IMR-90 (cell line): Measurements from ENCODE around the gene MMP23B. TPM values are rescaled to one million over a fixed set of nuclear protein-coding genes. Genes with fewer than 3 reads are reported as not detected.
"Not testable (repeated sequence)": the region's sequence is repeated elsewhere in the genome, so short reads cannot be mapped to it uniquely, and the experiment has no call there.

Source experiments
- ATAC-seq: fragments of 200-7000 bp; cut with Tn5 transposase; 2 replicates; pipeline ENCODE4 v1.9.1; 2020; ENCODE audit warnings: low read depth, mild to moderate bottlenecking, moderate library complexity
- BruUV-seq: library from RNA; stranded (reverse); fragments of 400-500 nt; replicated peaks from 2 replicates; lab custom pipeline; 2021; lab: Mats Ljungman, UMichigan
- CTCF ChIA-PET: fragments of 300-600 bp; formaldehyde crosslinking; extraction: SDS; loops from one replicate; lab custom pipeline; 2021; ENCODE audit warnings: antibody characterized with exemption; lab: Yijun Ruan, JAX
- POLR2A ChIA-PET: fragments of 300-600 bp; sonication (Branson Sonifier 250); formaldehyde crosslinking; loops from one replicate; lab custom pipeline; 2022; ENCODE audit warnings: antibody characterized with exemption; ENCODE audit not compliant: unreplicated experiment; lab: Charles Lee
- DNase-seq: peaks from one replicate; pipeline ENCODE4 v3.0.0; 2013
- H2AFZ ChIP-seq: replicated peaks from 2 replicates; pipeline ENCODE3; 2013; ENCODE audit warnings: low read length, mild to moderate bottlenecking; ENCODE audit not compliant: poor library complexity
- H2AK5ac ChIP-seq: 2 replicates; pipeline ENCODE4 v1.6.1; 2013; ENCODE audit warnings: low read depth, low read length, inconsistent platforms
- H2AK9ac ChIP-seq: replicated peaks from 2 replicates; pipeline ENCODE3; 2013; ENCODE audit warnings: mild to moderate bottlenecking, low read depth, low read length, moderate library complexity; ENCODE audit not compliant: poor library complexity
- H2BK120ac ChIP-seq: 2 replicates; pipeline ENCODE4 v1.6.1; 2013; ENCODE audit warnings: low read depth, low read length, inconsistent platforms
- H2BK15ac ChIP-seq: 3 replicates; pipeline ENCODE4 v1.6.1; 2013; ENCODE audit warnings: low read depth, low read length, inconsistent platforms
- H2BK20ac ChIP-seq: 2 replicates; pipeline ENCODE4 v1.6.1; 2013; ENCODE audit warnings: low read depth, mild to moderate bottlenecking, inconsistent platforms, low read length, moderate library complexity
- H2BK5ac ChIP-seq: 2 replicates; pipeline ENCODE4 v1.6.1; 2013; ENCODE audit warnings: mild to moderate bottlenecking, low read depth, low read length, inconsistent platforms; ENCODE audit not compliant: poor library complexity, severe bottlenecking
- H3K14ac ChIP-seq: replicated peaks from 2 replicates; pipeline ENCODE4 v1.6.1; 2013; ENCODE audit warnings: low read depth, low read length, inconsistent platforms
- H3K18ac ChIP-seq: 2 replicates; pipeline ENCODE4 v1.6.1; 2013; ENCODE audit warnings: low read depth, low read length, control low read depth
- H3K23ac ChIP-seq: 2 replicates; pipeline ENCODE4 v1.6.1; 2013; ENCODE audit warnings: low read depth, low read length, inconsistent platforms
- H3K27ac ChIP-seq: 2 replicates; pipeline ENCODE4 v1.5.1; 2013; ENCODE audit warnings: mild to moderate bottlenecking, control low read depth, low read length; ENCODE audit not compliant: insufficient read depth
- H3K27me3 ChIP-seq: 2 replicates; pipeline ENCODE4 v1.6.1; 2013; ENCODE audit warnings: low read length; ENCODE audit not compliant: control insufficient read depth, insufficient read depth
- H3K36me3 ChIP-seq: 2 replicates; pipeline ENCODE4 v1.6.1; 2013; ENCODE audit warnings: low read length, mixed read lengths; ENCODE audit not compliant: control insufficient read depth, insufficient read depth
- H3K4ac ChIP-seq: 2 replicates; pipeline ENCODE4 v1.6.1; 2013; ENCODE audit warnings: low read depth, low read length, inconsistent platforms
- H3K4me1 ChIP-seq: 2 replicates; pipeline ENCODE4 v1.6.1; 2013; ENCODE audit warnings: low read length, mixed read lengths; ENCODE audit not compliant: control insufficient read depth, insufficient read depth
- H3K4me2 ChIP-seq: 2 replicates; pipeline ENCODE4 v1.6.1; 2013; ENCODE audit warnings: low read depth, mild to moderate bottlenecking, control low read depth, low read length, moderate library complexity
- H3K4me3 ChIP-seq: 2 replicates; pipeline ENCODE4 v1.5.1; 2013; ENCODE audit warnings: low read depth, mild to moderate bottlenecking, control low read depth, low read length, moderate library complexity; ENCODE audit not compliant: insufficient read depth
- H3K56ac ChIP-seq: 2 replicates; pipeline ENCODE4 v1.6.1; 2013; ENCODE audit warnings: low read length, inconsistent platforms; ENCODE audit not compliant: insufficient read depth; ENCODE audit errors: extremely low read depth
- H3K79me1 ChIP-seq, 2 experiments: 2 replicates each; pipeline ENCODE4 v1.6.1; 2013; ENCODE audit warnings: low read length in 2 of 2, inconsistent platforms in 1 of 2, low read depth in 1 of 2
- H3K9ac ChIP-seq: 2 replicates; pipeline ENCODE4 v1.6.1; 2013; ENCODE audit warnings: low read depth, low read length, control low read depth
- H3K9me1 ChIP-seq: 2 replicates; pipeline ENCODE4 v1.6.1; 2013; ENCODE audit warnings: low read length, inconsistent platforms; ENCODE audit not compliant: insufficient read depth
- H3K9me3 ChIP-seq: 2 replicates; pipeline ENCODE4 v1.6.1; 2013; ENCODE audit warnings: low read length; ENCODE audit not compliant: control insufficient read depth, insufficient read depth
- H4K20me1 ChIP-seq: 2 replicates; pipeline ENCODE4 v1.6.1; 2013; ENCODE audit warnings: low read length, inconsistent platforms; ENCODE audit not compliant: insufficient read depth
- H4K5ac ChIP-seq: 2 replicates; pipeline ENCODE4 v1.6.1; 2013; ENCODE audit warnings: mild to moderate bottlenecking, low read depth, low read length, control low read depth
- H4K8ac ChIP-seq, 2 experiments: 2 replicates each; pipeline ENCODE4 v1.6.1; 2013; ENCODE audit warnings: low read depth in 2 of 2, low read length in 2 of 2, control low read depth in 1 of 2, inconsistent platforms in 1 of 2
- H4K91ac ChIP-seq: 2 replicates; pipeline ENCODE4 v1.6.1; 2013; ENCODE audit warnings: low read depth, low read length, inconsistent platforms; ENCODE audit not compliant: insufficient read depth
- RFX5 ChIP-seq: IDR thresholded peaks from 2 replicates; pipeline ENCODE4 v1.8.0; 2012; ENCODE audit warnings: low read depth, mild to moderate bottlenecking, low read length, moderate library complexity
- WGBS, 2 experiments: methylation state at CpG; one replicate each; pipeline versions ENCODE4 v1.1.5 to v1.1.7; 2013; ENCODE audit warnings: missing lambda C conversion rate in 2 of 2; ENCODE audit not compliant: insufficient read length in 1 of 2; ENCODE audit errors: extremely low coverage in 2 of 2; 5-methylcytosine and 5-hydroxymethylcytosine counted together
- dilution Hi-C: fragments of 300-500 bp; cut with HindIII; formaldehyde crosslinking; loops from one replicate; pipeline ENCODE4 v1.14.3; 2018; ENCODE audit warnings: low sequenced_read_pairs; ENCODE audit not compliant: unreplicated experiment
- in situ Hi-C: fragments of 300-500 bp; cut with MboI; formaldehyde crosslinking; loops from 3 replicates; pipeline ENCODE4 v1.14.3; 2019; ENCODE audit warnings: low sequenced_read_pairs, inconsistent platforms, mixed read lengths
- intact Hi-C: fragments of 100-400 bp; cut with micrococcal nuclease; formaldehyde crosslinking; loops from 2 replicates; pipeline ENCODE4 v1.10.0; 2022
- polyA plus RNA-seq, 3 experiments: library from polyadenylated mRNA; depleted of rRNA; stranded (reverse); fragments of >200 nt; gene quantifications; 2 replicates each; pipeline ENCODE4 v1.2.3, GENCODE V29; 2012; ENCODE audit warnings: low replicate concordance in 1 of 3
- total RNA-seq: library from RNA; depleted of rRNA; stranded (reverse); fragments of >200 nt; gene quantifications from 2 replicates; pipeline ENCODE4 v1.2.3, GENCODE V29; 2012

MMP23B gene
- total and polyA plus RNA-seq, 2 of the 4 experiments (the other 2 are of a cell fraction) = 1.1 to 5.4 TPM

GRCh38 chr1:1630965-1631781, 800 bp upstream of the MMP23B start (continued):
- no peak for TF ChIP-seq RFX5

- intact Hi-C loops, H2AK5ac ChIP-seq, H3K9ac ChIP-seq, BruUV-seq, dilution Hi-C loops, in situ Hi-C loops, H3K27ac ChIP-seq, DNase-seq, H3K56ac ChIP-seq, H2AK9ac ChIP-seq, H2BK120ac ChIP-seq, H2AFZ ChIP-seq, H3K9me1 ChIP-seq, H3K27me3 ChIP-seq, H4K5ac ChIP-seq, CTCF ChIA-PET, H3K14ac ChIP-seq, H3K79me1 ChIP-seq, H3K4me1 ChIP-seq, H3K4me3 ChIP-seq, H3K9me3 ChIP-seq, H3K18ac ChIP-seq, H2BK15ac ChIP-seq, POLR2A ChIA-PET, H3K4me2 ChIP-seq, H2BK5ac ChIP-seq, H2BK20ac ChIP-seq, H4K20me1 ChIP-seq, H4K91ac ChIP-seq, H3K4ac ChIP-seq, H4K8ac ChIP-seq, H3K23ac ChIP-seq: not testable (repeated sequence)
- ATAC-seq = peak; percentile 67
- H3K36me3 ChIP-seq = peaks cover 13% of the 10 kb centered on the region
- WGBS, 2 experiments = no CpG with 5 or more reads among the region's 35 CpGs
These were observed 1.4 kb downstream of the MMP23B start for GRCh38 chr1:1633409-1633808.

GRCh38 chr1:1634613-1635012, 2.6 kb downstream of the MMP23B start:
- H3K23ac ChIP-seq, H2AK5ac ChIP-seq, H2BK120ac ChIP-seq, H4K91ac ChIP-seq, CTCF ChIA-PET, H2BK5ac ChIP-seq, ATAC-seq, H4K5ac ChIP-seq, intact Hi-C loops, H3K27ac ChIP-seq, dilution Hi-C loops, H4K8ac ChIP-seq, H3K18ac ChIP-seq, H3K27me3 ChIP-seq, H2AK9ac ChIP-seq, H2BK20ac ChIP-seq, H3K4me2 ChIP-seq, H3K56ac ChIP-seq, H4K20me1 ChIP-seq, H2BK15ac ChIP-seq, H3K14ac ChIP-seq, H3K9me3 ChIP-seq, in situ Hi-C loops, H3K9me1 ChIP-seq, H3K79me1 ChIP-seq, POLR2A ChIA-PET, DNase-seq, H3K4me3 ChIP-seq, H2AFZ ChIP-seq, BruUV-seq, H3K9ac ChIP-seq, H3K4ac ChIP-seq, H3K4me1 ChIP-seq: not testable (repeated sequence)
- 100% methylated on average over 4 of the region's 13 CpGs; no CpG with 5 or more reads in 1 of the 2 experiments for WGBS, 2 experiments
- peaks cover 13% of the 10 kb centered on the region for H3K36me3 ChIP-seq
